T-helper 2 cell treated with Interferon-gamma antibody and Interleukin-4, amounts not matched to agents 100 ng/mL and 5 ng/mL, for 36 hours (primary cell): ENCODE data around the gene MYOZ2. TPM values are rescaled to one million over a fixed set of nuclear protein-coding genes. Genes with fewer than 3 reads are reported as not detected.
"Not testable (repeated sequence)": the region's sequence is repeated elsewhere in the genome, so short reads cannot be mapped to it uniquely, and the experiment has no call there.

Experiments used
- intact Hi-C: fragments of 100-400 bp; cut with micrococcal nuclease; formaldehyde crosslinking; loops from one replicate; pipeline ENCODE4 v1.15.1; 2023
- total RNA-seq: library from RNA; stranded (reverse); gene quantifications from 2 replicates; pipeline ENCODE4 v1.2.3, GENCODE V29; 2022

The MYOZ2 gene
- total RNA-seq, 1 donor from 2014 or later = not detected

GRCh38 chr4:119125931-119126330, 9.7 kb upstream of the MYOZ2 start:
- intact Hi-C loops = no loop called here

GRCh38 chr4:119128148-119128547, 7.5 kb upstream of the MYOZ2 start:
- intact Hi-C loops = no loop called here

- intact Hi-C loops = no loop called here
Observed at GRCh38 chr4:119130365-119131065, 5.1 kb upstream of the MYOZ2 start.

- intact Hi-C loops = no loop called here
Observed at GRCh38 chr4:119131164-119131563, 4.5 kb upstream of the MYOZ2 start.

GRCh38 chr4:119132306-119132705, 3.3 kb upstream of the MYOZ2 start:
- intact Hi-C loops = no loop called here

GRCh38 chr4:119136546-119136945, 914 bp downstream of the MYOZ2 start:
- intact Hi-C loops = no loop called here

- intact Hi-C loops = no loop called here
Observed at GRCh38 chr4:119138046-119138445, 2.4 kb downstream of the MYOZ2 start.

- intact Hi-C loops = no loop called here
Observed at GRCh38 chr4:119139311-119139710, 3.7 kb downstream of the MYOZ2 start.

- intact Hi-C loops = no loop called here
Observed at GRCh38 chr4:119139822-119140252, 4.2 kb downstream of the MYOZ2 start.

- intact Hi-C loops = not testable (repeated sequence)
Observed at GRCh38 chr4:119141283-119141682, 5.7 kb downstream of the MYOZ2 start.

- intact Hi-C loops = no loop called here
Observed at GRCh38 chr4:119142833-119143232, 7.2 kb downstream of the MYOZ2 start.

GRCh38 chr4:119143341-119143740, 7.7 kb downstream of the MYOZ2 start:
- intact Hi-C loops = not testable (repeated sequence)

- intact Hi-C loops = no loop called here
Observed at GRCh38 chr4:119149110-119149509, 13.5 kb downstream of the MYOZ2 start.

- intact Hi-C loops = no loop called here
Observed at GRCh38 chr4:119151161-119151560, 15.5 kb downstream of the MYOZ2 start.

- intact Hi-C loops = no loop called here
Observed at GRCh38 chr4:119152741-119153140, 17.1 kb downstream of the MYOZ2 start.

GRCh38 chr4:119162174-119162573, 26.5 kb downstream of the MYOZ2 start:
- intact Hi-C loops = no loop called here

- intact Hi-C loops = no loop called here
Observed at GRCh38 chr4:119165767-119166166, 30.1 kb downstream of the MYOZ2 start.

- intact Hi-C loops = no loop called here
Observed at GRCh38 chr4:119170195-119170594, 34.6 kb downstream of the MYOZ2 start.

GRCh38 chr4:119172223-119172622, 36.6 kb downstream of the MYOZ2 start:
- intact Hi-C loops = no loop called here

- intact Hi-C loops = not testable (repeated sequence)
Observed at GRCh38 chr4:119173729-119174361, 38.2 kb downstream of the MYOZ2 start.

GRCh38 chr4:119179011-119179410, 43.4 kb downstream of the MYOZ2 start:
- intact Hi-C loops = no loop called here

GRCh38 chr4:119184128-119184527, 48.5 kb downstream of the MYOZ2 start:
- intact Hi-C loops = no loop called here

GRCh38 chr4:119189638-119190037, 54.0 kb downstream of the MYOZ2 start:
- intact Hi-C loops = no loop called here
